AG04450 (cell line): ENCODE measurements around the gene EIF3K. TPM values are rescaled to one million over a fixed set of nuclear protein-coding genes. Genes with fewer than 3 reads are reported as not detected.

Source experiments
- CTCF ChIA-PET: fragments of 300-600, 350-600 bp; formaldehyde crosslinking; extraction: SDS; loops from one replicate; lab custom pipeline; 2022; ENCODE audit warnings: antibody characterized with exemption, inconsistent platforms; lab: Charles Lee
- POLR2A ChIA-PET: fragments of 350-600 bp; formaldehyde crosslinking; extraction: SDS; loops from one replicate; lab custom pipeline; 2021; ENCODE audit warnings: antibody characterized with exemption, inconsistent platforms; lab: Yijun Ruan, JAX
- DNase-seq: peaks from one replicate; pipeline ENCODE4 v3.0.0-alpha.2; 2011; ENCODE audit warnings: low read depth, low spot score
- H3K27ac ChIP-seq: one replicate; pipeline ENCODE4 v1.5.1; 2012; ENCODE audit warnings: low read depth, low read length, control low read depth
- H3K27me3 ChIP-seq: one replicate; pipeline ENCODE4 v1.6.0; 2012; ENCODE audit warnings: low read length; ENCODE audit not compliant: control insufficient read depth, insufficient read depth
- H3K4me3 ChIP-seq: 2 replicates; pipeline ENCODE4 v1.5.1; 2011; ENCODE audit warnings: mild to moderate bottlenecking, low read depth, low read length, control low read depth
- H3K9me3 ChIP-seq: 2 replicates; pipeline ENCODE4 v1.5.1; 2012; ENCODE audit warnings: low read length; ENCODE audit not compliant: control insufficient read depth, insufficient read depth
- CTCF ChIP-seq: IDR thresholded peaks from 2 replicates; pipeline ENCODE4 v1.5.1; 2011; ENCODE audit warnings: low read depth, low read length, control low read depth, inconsistent platforms
- polyA plus RNA-seq: library from polyadenylated mRNA; depleted of rRNA; stranded (reverse); fragments of >200 nt; gene quantifications from 2 replicates; pipeline ENCODE4 v1.2.3, GENCODE V29; 2011

The EIF3K gene
- polyA plus RNA-seq, 1 experiment = 168 TPM

- no peak for TF ChIP-seq CTCF
- ChIA-PET POLR2A (interaction anchor here (0.6 to 2.9 kb wide), 4 partner anchors 15 to 76 kb away, joined by 3 to 25 read pairs (median 8); no protein-coding TSS in a partner anchor), CTCF (interaction anchor here (0.5 to 2.3 kb wide), 4 partner anchors 21 to 281 kb away, joined by 3 to 9 read pairs (median 4); partner anchors contain the start of genes MRPS12 and SARS2)
- Histone ChIP-seq H3K9me3 (no peaks in the 10 kb centered on the region; the same call in 1 of the 2 replicates), H3K27me3 (no peaks in the 10 kb centered on the region), H3K27ac (peak overlapping the region; percentile 70), H3K4me3 (peak overlapping the region; percentile 89)
- DNase-seq = no peak
Measured at GRCh38 chr19:38649305-38650171, 30.6 kb downstream of the EIF3K start.

GRCh38 chr19:38650172-38650775, 31.3 kb downstream of the EIF3K start:
- no peak for TF ChIP-seq CTCF
- POLR2A ChIA-PET = interaction anchor here (0.8 kb wide), 1 partner anchor 9 kb away, joined by 3 read pairs; no protein-coding TSS in a partner anchor
- H3K4me3 ChIP-seq = peak overlapping the region; percentile 89

GRCh38 chr19:38650911-38651584, 32.1 kb downstream of the EIF3K start:
- TF ChIP-seq CTCF = peak; percentile 16; the same call in 1 of the 2 replicates
- ChIA-PET POLR2A (interaction anchor here (0.8 kb wide), 1 partner anchor 8 kb away, joined by 3 read pairs; no protein-coding TSS in a partner anchor), CTCF (no interaction called here)
- peak overlapping the region; percentile 89 for H3K4me3 ChIP-seq
- no peaks in the 10 kb centered on the region for H3K27me3 ChIP-seq
- H3K27ac ChIP-seq = peak overlapping the region; percentile 69
- no peak for DNase-seq
- H3K9me3 ChIP-seq = no peaks in the 10 kb centered on the region; the same call in 1 of the 2 replicates

More at GRCh38 chr19:38650172-38650775, 31.3 kb downstream of the EIF3K start:
- Histone ChIP-seq H3K27me3 (no peaks in the 10 kb centered on the region), H3K27ac (peak overlapping the region; percentile 69), H3K9me3 (no peaks in the 10 kb centered on the region; the same call in 1 of the 2 replicates)
- CTCF ChIA-PET = no interaction called here
- DNase-seq = no peak

- ChIA-PET CTCF (interaction anchor here (0.6 to 1.1 kb wide), 2 partner anchors 18 to 73 kb away, joined by 4 read pairs; no protein-coding TSS in a partner anchor), POLR2A (interaction anchor here (0.5 kb wide), 1 partner anchor 27 kb away, joined by 3 read pairs; no protein-coding TSS in a partner anchor)
- DNase-seq = no peak
- no peak overlapping the region for H3K27ac ChIP-seq
- no peaks in the 10 kb centered on the region for H3K9me3 ChIP-seq
- H3K4me3 ChIP-seq = no peak overlapping the region
- H3K27me3 ChIP-seq = no peaks in the 10 kb centered on the region
- no peak for TF ChIP-seq CTCF
Measured at GRCh38 chr19:38653028-38653571, 34.1 kb downstream of the EIF3K start.
